GM13976 (cell line): ENCODE results near the gene FAM47E.

ENCODE experiments used
- DNase-seq: peaks from one replicate; pipeline ENCODE4 v3.0.0; 2012; ENCODE audit warnings: low spot score
- CTCF ChIP-seq: IDR thresholded peaks from 2 replicates; pipeline ENCODE4 v1.5.1; 2012; ENCODE audit warnings: borderline replicate concordance, mild to moderate bottlenecking; ENCODE audit not compliant: insufficient read depth; ENCODE audit errors: extremely low read depth, missing control alignments, control extremely low read depth
- in situ Hi-C: fragments of 300-500 bp; cut with MboI; formaldehyde crosslinking; loops from one replicate; pipeline ENCODE4 v1.12.0; 2022; ENCODE audit warnings: low sequenced_read_pairs, mixed read lengths, inconsistent platforms; ENCODE audit not compliant: unreplicated experiment

Gene FAM47E

GRCh38 chr4:76260571-76260970 is 9.1 kb downstream of the FAM47E start:
- in situ Hi-C loops, result no loop called here
- DNase-seq, result no peak
- TF ChIP-seq CTCF, result no peak

GRCh38 chr4:76265631-76266218 is 14.2 kb downstream of the FAM47E start:
- DNase-seq, result no peak
- in situ Hi-C loops, result no loop called here
- TF ChIP-seq CTCF, result no peak

- in situ Hi-C loops, result no loop called here
- no peak for DNase-seq
- TF ChIP-seq CTCF, result no peak
Measured at GRCh38 chr4:76266627-76267026, 15.1 kb downstream of the FAM47E start.

GRCh38 chr4:76267811-76268210 is 16.3 kb downstream of the FAM47E start:
- in situ Hi-C loops, result no loop called here
- no peak for TF ChIP-seq CTCF
- no peak for DNase-seq

GRCh38 chr4:76270244-76271175 is 19.0 kb downstream of the FAM47E start:
- DNase-seq, result no peak
- in situ Hi-C loops, result no loop called here
- TF ChIP-seq CTCF, result no peak

- no peak for TF ChIP-seq CTCF
- no peak for DNase-seq
- in situ Hi-C loops, result no loop called here
Measured at GRCh38 chr4:76271248-76271647, 19.7 kb downstream of the FAM47E start.
